BLaER1 treated with 17β-estradiol and CSF1 and Interleukin-3, amounts not matched to agents 10 nM and 100 nM (cell line): ENCODE measurements around the gene BCL11B.

Source experiments
- H3K27ac ChIP-seq, 11 experiments: shearing (Covaris generic); formaldehyde crosslinking; 2 replicates each; pipeline ENCODE4 v1.8.1; 2022
- H3K27me3 ChIP-seq, 11 experiments: shearing (Covaris generic); formaldehyde crosslinking; 2 replicates each; pipeline ENCODE4 v1.8.1; 2022
- H3K36me3 ChIP-seq, 11 experiments: shearing (Covaris generic); formaldehyde crosslinking; 2 replicates each; pipeline ENCODE4 v1.8.1; 2022
- H3K4me1 ChIP-seq, 10 experiments: shearing (Covaris generic); formaldehyde crosslinking; 2 replicates each; pipeline ENCODE4 v1.8.1; 2022
- H3K4me2 ChIP-seq, 11 experiments: shearing (Covaris generic); formaldehyde crosslinking; 2 replicates each; pipeline ENCODE4 v1.8.1; 2022
- H3K4me3 ChIP-seq, 10 experiments: shearing (Covaris generic); formaldehyde crosslinking; 2 replicates each; pipeline ENCODE4 v1.8.1; 2022
- H3K9ac ChIP-seq, 11 experiments: shearing (Covaris generic); formaldehyde crosslinking; 2 replicates each; pipeline ENCODE4 v1.8.1; 2022
- H3K9me3 ChIP-seq, 11 experiments: shearing (Covaris generic); formaldehyde crosslinking; replicated peaks in 1 of 11; 2 replicates each; pipeline ENCODE4 v1.8.1; 2022
- H4K20me1 ChIP-seq, 11 experiments: shearing (Covaris generic); formaldehyde crosslinking; 2 replicates each; pipeline ENCODE4 v1.8.1; 2022
- Cebpa-rat ChIP-seq, 11 experiments: shearing (Covaris generic); IDR thresholded peaks; 2 replicates each; pipeline ENCODE4 v1.8.1; 2022

The BCL11B gene

GRCh38 chr14:99183311-99183710 lies 88.7 kb downstream of the BCL11B start:
- Histone ChIP-seq H4K20me1 (peaks cover 0 to 77% (median 0%) of the 10 kb centered on the region in 11 experiments; a peak in 8 of 22 replicates), H3K36me3 (0 out of 22 replicates have a peak, but pooled peaks cover 0 to 12% (median 0%) of the 10 kb centered on the region in 11 experiments), H3K27ac (no peak overlapping the region), H3K4me3 (no peak overlapping the region), H3K4me2 (no peak overlapping the region), H3K4me1 (peaks cover 5 to 40% (median 13%) of the 10 kb centered on the region in 10 experiments; a peak in 16 of 20 replicates), H3K9ac (no peak overlapping the region), H3K27me3 (no peaks in the 10 kb centered on the region), H3K9me3 (no peaks in the 10 kb centered on the region)
- TF ChIP-seq Cebpa-rat (IDR thresholded peaks at IDR 0.05): no peak

DNA sequence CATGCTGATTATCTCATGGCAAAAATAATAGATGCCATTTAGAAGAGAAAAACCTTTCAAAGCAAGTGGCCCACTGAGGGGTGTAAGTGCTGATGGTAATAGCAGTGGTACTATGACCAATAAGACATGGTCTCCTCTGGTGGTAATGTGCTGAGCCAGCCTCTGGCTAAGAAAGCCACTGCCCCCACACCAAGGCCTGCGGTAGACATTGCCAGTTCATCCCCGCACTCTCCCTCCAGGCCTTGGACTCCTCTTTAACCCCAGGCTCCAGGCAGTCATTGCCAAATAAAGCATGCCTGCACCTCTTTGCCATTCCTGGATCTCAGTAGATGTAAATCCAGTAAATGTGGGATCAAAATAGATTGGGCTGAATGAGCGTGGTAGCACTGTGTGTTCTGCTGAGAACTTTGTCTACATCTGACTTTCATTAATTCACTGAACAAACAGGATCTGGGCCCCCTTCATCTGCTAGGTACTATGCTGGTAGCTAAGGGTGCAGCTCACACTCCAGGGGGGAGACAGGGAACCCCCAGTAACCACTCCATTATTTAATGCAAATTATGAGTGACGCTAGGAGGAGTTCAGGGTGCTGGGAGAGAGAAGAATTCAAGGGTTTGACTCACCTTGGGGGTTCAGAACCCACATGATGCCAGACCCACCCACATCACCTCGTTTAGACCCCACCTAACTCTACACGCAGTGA lies 89.3 kb downstream of the BCL11B start:
- Histone ChIP-seq H3K4me2 (no peak overlapping the region), H3K4me1 (peaks cover 5 to 41% (median 16%) of the 10 kb centered on the region in 10 experiments; a peak in 16 of 20 replicates), H3K27ac (no peak overlapping the region), H3K9me3 (no peaks in the 10 kb centered on the region), H3K27me3 (no peaks in the 10 kb centered on the region), H3K9ac (no peak overlapping the region), H3K36me3 (0 out of 22 replicates have a peak, but pooled peaks cover 0 to 13% (median 0%) of the 10 kb centered on the region in 11 experiments), H3K4me3 (no peak overlapping the region), H4K20me1 (peaks cover 0 to 82% (median 0%) of the 10 kb centered on the region in 11 experiments; a peak in 8 of 22 replicates)
- TF ChIP-seq Cebpa-rat (IDR thresholded peaks at IDR 0.05): no peak

GRCh38 chr14:99181804-99182520 lies 90.0 kb downstream of the BCL11B start:
- Histone ChIP-seq H3K36me3 (peaks cover 0 to 12% (median 0%) of the 10 kb centered on the region in 11 experiments; a peak in 2 of 22 replicates), H3K4me1 (peaks cover 5 to 39% (median 16%) of the 10 kb centered on the region in 10 experiments; a peak in 16 of 20 replicates), H3K27ac (no peak overlapping the region), H4K20me1 (peaks cover 0 to 82% (median 0%) of the 10 kb centered on the region in 11 experiments; a peak in 8 of 22 replicates), H3K4me2 (no peak overlapping the region), H3K27me3 (no peaks in the 10 kb centered on the region), H3K9me3 (no peaks in the 10 kb centered on the region), H3K4me3 (no peak overlapping the region), H3K9ac (no peak overlapping the region)
- TF ChIP-seq Cebpa-rat (IDR thresholded peaks at IDR 0.05): no peak

GRCh38 chr14:99181241-99181640 lies 90.8 kb downstream of the BCL11B start:
- peaks cover 0 to 18% (median 2%) of the 10 kb centered on the region in 11 experiments; a peak in 11 of 22 replicates for H3K36me3 ChIP-seq
- H3K27me3 ChIP-seq: no peaks in the 10 kb centered on the region
- TF ChIP-seq Cebpa-rat (IDR thresholded peaks at IDR 0.05): no peak
- peaks cover 5 to 37% (median 16%) of the 10 kb centered on the region in 10 experiments; a peak in 16 of 20 replicates for H3K4me1 ChIP-seq
- H4K20me1 ChIP-seq: peaks cover 0 to 77% (median 0%) of the 10 kb centered on the region in 11 experiments; a peak in 8 of 22 replicates
- H3K4me3 ChIP-seq: no peak overlapping the region
- no peak overlapping the region for H3K9ac ChIP-seq
- H3K27ac ChIP-seq: no peak overlapping the region
- H3K4me2 ChIP-seq: no peak overlapping the region
- peaks cover 0 to 6% (median 4%) of the 10 kb centered on the region in 11 experiments; a peak in 13 of 22 replicates for H3K9me3 ChIP-seq

GRCh38 chr14:99179946-99180345 lies 92.1 kb downstream of the BCL11B start:
- no peak overlapping the region for H3K4me2 ChIP-seq
- H3K4me1 ChIP-seq: peaks cover 5 to 37% (median 16%) of the 10 kb centered on the region in 10 experiments; a peak in 16 of 20 replicates
- H3K4me3 ChIP-seq: no peak overlapping the region
- H3K9me3 ChIP-seq: peaks cover 7 to 19% (median 16%) of the 10 kb centered on the region in 11 experiments; a peak in 20 of 22 replicates
- H3K27me3 ChIP-seq: no peaks in the 10 kb centered on the region
- H3K9ac ChIP-seq: no peak overlapping the region
- H4K20me1 ChIP-seq: peaks cover 0 to 72% (median 0%) of the 10 kb centered on the region in 11 experiments; a peak in 7 of 22 replicates
- peaks cover 0 to 31% (median 15%) of the 10 kb centered on the region in 11 experiments; a peak in 17 of 22 replicates for H3K36me3 ChIP-seq
- no peak overlapping the region for H3K27ac ChIP-seq
- TF ChIP-seq Cebpa-rat (IDR thresholded peaks at IDR 0.05): no peak

DNA sequence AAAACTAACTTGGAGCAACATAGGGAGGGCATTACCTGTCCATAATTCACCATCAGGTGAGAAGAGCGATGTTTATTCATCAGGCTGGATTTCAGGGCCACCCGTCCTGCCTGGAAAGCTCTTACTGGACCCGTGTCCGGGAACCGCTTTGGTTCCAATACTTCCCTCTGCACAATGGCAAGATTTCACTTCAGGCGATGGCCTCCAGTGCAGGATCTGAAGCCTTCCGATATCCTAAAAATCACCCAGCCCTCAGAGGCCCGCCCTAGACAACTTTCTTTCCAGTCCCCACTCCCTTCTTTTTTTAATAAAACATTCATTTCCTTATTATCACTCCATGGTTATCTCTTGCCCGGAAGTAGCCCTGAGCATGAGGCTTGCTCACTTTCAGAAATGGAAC lies 92.5 kb downstream of the BCL11B start:
- peaks cover 0 to 32% (median 17%) of the 10 kb centered on the region in 11 experiments; a peak in 17 of 22 replicates for H3K36me3 ChIP-seq
- no peak overlapping the region for H3K27ac ChIP-seq
- H3K4me3 ChIP-seq: no peak overlapping the region
- no peak overlapping the region for H3K4me2 ChIP-seq
- H3K4me1 ChIP-seq: peaks cover 3 to 34% (median 16%) of the 10 kb centered on the region in 10 experiments; a peak in 16 of 20 replicates
- no peaks in the 10 kb centered on the region for H3K27me3 ChIP-seq
- H3K9ac ChIP-seq: no peak overlapping the region
- no peak for TF ChIP-seq Cebpa-rat (IDR thresholded peaks at IDR 0.05)
- peaks cover 0 to 67% (median 0%) of the 10 kb centered on the region in 11 experiments; a peak in 7 of 22 replicates for H4K20me1 ChIP-seq
- peaks cover 10 to 23% (median 21%) of the 10 kb centered on the region in 11 experiments; a peak in 20 of 22 replicates for H3K9me3 ChIP-seq

DNA sequence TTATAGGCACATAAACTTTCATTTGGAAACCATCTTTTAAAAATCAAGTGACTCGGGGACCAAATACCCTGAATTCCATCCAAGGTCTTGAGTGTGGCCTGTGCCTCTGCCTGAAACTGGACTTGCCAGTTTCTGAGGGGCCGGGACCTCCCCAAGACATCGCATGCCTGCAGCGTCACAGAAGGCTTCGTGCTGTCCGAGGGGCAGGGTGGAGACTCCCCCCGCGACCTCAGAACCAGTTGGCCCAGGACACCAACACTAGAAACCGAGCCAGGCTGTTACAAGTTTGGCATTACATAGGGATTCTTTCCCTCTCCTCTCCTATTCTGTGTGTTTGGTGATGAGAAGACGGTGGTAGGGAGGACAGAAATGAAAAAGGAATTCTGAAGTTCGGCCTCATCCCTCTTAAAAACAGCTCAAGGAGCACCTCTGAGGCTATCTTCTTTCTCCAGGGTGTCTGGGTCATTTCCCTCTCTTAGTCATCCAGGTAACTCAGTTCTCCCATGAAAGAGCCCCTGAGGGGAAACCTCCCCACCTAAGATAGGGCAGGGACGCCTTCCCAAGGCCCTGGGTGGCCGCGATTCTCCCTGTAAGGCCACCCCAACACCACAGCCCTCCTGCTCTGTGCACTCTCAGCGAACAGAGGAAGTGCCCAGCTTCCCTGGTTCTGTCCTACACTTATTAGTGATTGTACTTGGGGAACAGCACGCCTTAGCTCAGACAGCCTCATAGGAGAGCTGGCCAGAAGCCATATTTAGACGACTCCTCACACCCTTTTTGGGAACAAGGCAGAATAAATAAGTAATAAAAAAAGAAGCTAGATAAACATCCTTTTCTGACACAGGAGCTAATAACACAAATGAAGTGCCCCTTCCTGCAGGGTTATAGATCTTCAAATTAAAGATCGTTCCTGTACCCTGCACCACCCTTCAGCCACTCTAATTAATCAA lies 93.8 kb downstream of the BCL11B start:
- H3K27ac ChIP-seq: peak overlapping the region in 5 of 11 experiments; percentile 3 to 39 (median 37); a peak in 7 of 22 replicates
- H3K4me2 ChIP-seq: peak overlapping the region in 10 of 11 experiments; percentile 12 to 51 (median 36); a peak in 17 of 22 replicates
- peaks cover 0 to 23% (median 13%) of the 10 kb centered on the region in 10 experiments; a peak in 15 of 20 replicates for H3K4me1 ChIP-seq
- peaks cover 0 to 41% (median 26%) of the 10 kb centered on the region in 11 experiments; a peak in 17 of 22 replicates for H3K36me3 ChIP-seq
- H3K9me3 ChIP-seq: peaks cover 10 to 29% (median 26%) of the 10 kb centered on the region in 11 experiments; a peak in 20 of 22 replicates
- H3K27me3 ChIP-seq: no peaks in the 10 kb centered on the region
- H4K20me1 ChIP-seq: peaks cover 0 to 54% (median 0%) of the 10 kb centered on the region in 11 experiments; a peak in 5 of 22 replicates
- no peak overlapping the region for H3K9ac ChIP-seq
- no peak for TF ChIP-seq Cebpa-rat (IDR thresholded peaks at IDR 0.05)
- no peak overlapping the region for H3K4me3 ChIP-seq
